Karpas-422 (cell line): Measurements from ENCODE around the gene CERS1. TPM values are rescaled to one million over a fixed set of nuclear protein-coding genes. Genes with fewer than 3 reads are reported as not detected.

Experiments used
- DNase-seq: peaks from one replicate; pipeline ENCODE4 v3.0.0-alpha.2; 2015
- H2AFZ ChIP-seq: fragments of 200-600 bp; sonication (generic); 2 replicates; pipeline ENCODE4 v1.6.1; 2014; ENCODE audit warnings: antibody characterized with exemption, low read length, mixed read lengths
- H3K27ac ChIP-seq: fragments of 200-600 bp; sonication (generic); 2 replicates; pipeline ENCODE4 v1.5.1; 2014; ENCODE audit warnings: mild to moderate bottlenecking, low read length, moderate library complexity
- H3K27me3 ChIP-seq: fragments of 200-600 bp; sonication (generic); 2 replicates; pipeline ENCODE4 v1.6.1; 2014; ENCODE audit warnings: low read length, mixed read lengths
- H3K36me3 ChIP-seq: fragments of 200-600 bp; sonication (generic); 2 replicates; pipeline ENCODE4 v1.6.1; 2014; ENCODE audit warnings: low read length, mixed read lengths; ENCODE audit not compliant: insufficient read depth
- H3K4me1 ChIP-seq: fragments of 200-600 bp; sonication (generic); 2 replicates; pipeline ENCODE4 v1.6.1; 2014; ENCODE audit warnings: mild to moderate bottlenecking, low read length, mixed read lengths
- H3K4me2 ChIP-seq: fragments of 200-600 bp; sonication (generic); 2 replicates; pipeline ENCODE4 v1.6.1; 2014; ENCODE audit warnings: low read length, low read depth, mild to moderate bottlenecking; ENCODE audit not compliant: poor library complexity, severe bottlenecking
- H3K4me3 ChIP-seq: fragments of 200-600 bp; sonication (generic); 2 replicates; pipeline ENCODE4 v1.5.1; 2014; ENCODE audit warnings: mild to moderate bottlenecking, antibody characterized with exemption, low read length, mixed read lengths
- H3K79me2 ChIP-seq: fragments of 200-600 bp; sonication (generic); 2 replicates; pipeline ENCODE4 v1.6.1; 2014; ENCODE audit warnings: mild to moderate bottlenecking, low read length, mixed read lengths
- H3K9ac ChIP-seq: fragments of 200-600 bp; sonication (generic); 2 replicates; pipeline ENCODE4 v1.6.0; 2014; ENCODE audit warnings: low read length
- H3K9me2 ChIP-seq: fragments of 200-600 bp; sonication (generic), shearing (Covaris generic); replicated peaks from 2 replicates; pipeline ENCODE4 v1.6.0; 2014; ENCODE audit warnings: mild to moderate bottlenecking, low read length, moderate library complexity; ENCODE audit not compliant: insufficient read depth
- H3K9me3 ChIP-seq: fragments of 300-700, 200-600 bp; sonication (generic); 2 replicates; pipeline ENCODE4 v1.6.1; 2014; ENCODE audit warnings: low read length, mixed read lengths
- H4K20me1 ChIP-seq: fragments of 200-600 bp; sonication (generic); 2 replicates; pipeline ENCODE4 v1.6.1; 2014; ENCODE audit warnings: mild to moderate bottlenecking, antibody characterized with exemption, low read length, low read depth; ENCODE audit not compliant: insufficient read depth
- total RNA-seq: library from RNA; depleted of rRNA; stranded (reverse); fragments of >200 nt; shearing (Covaris generic); gene quantifications from 2 replicates; pipeline ENCODE4 v1.2.3, GENCODE V29; 2014; ENCODE audit warnings: low replicate concordance

Gene CERS1
- total RNA-seq, 1 experiment from 2014 or later, result not detected

GRCh38 chr19:18866800-18867123 lies 29.2 kb downstream of the CERS1 start:
- peaks cover 21% of the 10 kb centered on the region; the same call in 1 of the 2 replicates for H4K20me1 ChIP-seq
- H3K4me2 ChIP-seq, result no peak overlapping the region
- no peaks in the 10 kb centered on the region for H3K27me3 ChIP-seq
- H3K79me2 ChIP-seq, result peaks cover 15% of the 10 kb centered on the region
- H3K4me1 ChIP-seq, result no peaks in the 10 kb centered on the region
- peaks cover 28% of the 10 kb centered on the region for H3K36me3 ChIP-seq
- no peaks in the 10 kb centered on the region for H3K9me3 ChIP-seq
- H3K4me3 ChIP-seq, result no peak overlapping the region
- H3K27ac ChIP-seq, result no peak overlapping the region
- no peak for DNase-seq
- no peak overlapping the region for H2AFZ ChIP-seq
- H3K9me2 ChIP-seq, result no peaks in the 10 kb centered on the region
- H3K9ac ChIP-seq, result no peak overlapping the region

GRCh38 chr19:18865973-18866799 lies 29.8 kb downstream of the CERS1 start:
- Histone ChIP-seq H4K20me1 (peaks cover 21% of the 10 kb centered on the region; the same call in 1 of the 2 replicates), H2AFZ (no peak overlapping the region)

GRCh38 chr19:18865106-18865972 lies 30.6 kb downstream of the CERS1 start:
- Histone ChIP-seq H3K9ac (no peak overlapping the region), H4K20me1 (peaks cover 21% of the 10 kb centered on the region; the same call in 1 of the 2 replicates), H3K9me3 (no peaks in the 10 kb centered on the region), H3K27me3 (no peaks in the 10 kb centered on the region), H3K36me3 (peaks cover 37% of the 10 kb centered on the region), H3K4me2 (no peak overlapping the region), H3K79me2 (peaks cover 16% of the 10 kb centered on the region), H3K4me3 (no peak overlapping the region), H3K4me1 (peaks cover 13% of the 10 kb centered on the region), H3K27ac (no peak overlapping the region), H2AFZ (no peak overlapping the region), H3K9me2 (no peaks in the 10 kb centered on the region)
- DNase-seq, result no peak

More at GRCh38 chr19:18865973-18866799, 29.8 kb downstream of the CERS1 start:
- Histone ChIP-seq H3K4me3 (no peak overlapping the region), H3K9ac (no peak overlapping the region), H3K9me3 (no peaks in the 10 kb centered on the region), H3K4me2 (no peak overlapping the region), H3K79me2 (peaks cover 16% of the 10 kb centered on the region), H3K9me2 (no peaks in the 10 kb centered on the region), H3K36me3 (peaks cover 30% of the 10 kb centered on the region), H3K27ac (no peak overlapping the region), H3K27me3 (no peaks in the 10 kb centered on the region), H3K4me1 (peaks cover 5% of the 10 kb centered on the region)
- peak; percentile 91 for DNase-seq

GRCh38 chr19:18863843-18864362 lies 32.1 kb downstream of the CERS1 start:
- peaks cover 39% of the 10 kb centered on the region for H3K36me3 ChIP-seq

GRCh38 chr19:18862976-18863842 lies 32.7 kb downstream of the CERS1 start:
- Histone ChIP-seq H3K79me2 (peaks cover 16% of the 10 kb centered on the region), H3K4me1 (peaks cover 25% of the 10 kb centered on the region), H3K4me2 (no peak overlapping the region), H3K27ac (no peak overlapping the region), H3K9me3 (no peaks in the 10 kb centered on the region), H2AFZ (no peak overlapping the region), H3K27me3 (no peaks in the 10 kb centered on the region), H3K4me3 (no peak overlapping the region), H3K9ac (no peak overlapping the region), H3K36me3 (peaks cover 42% of the 10 kb centered on the region), H3K9me2 (no peaks in the 10 kb centered on the region), H4K20me1 (peaks cover 26% of the 10 kb centered on the region; the same call in 1 of the 2 replicates)
- no peak for DNase-seq

More at GRCh38 chr19:18863843-18864362, 32.1 kb downstream of the CERS1 start:
- no peak for DNase-seq
- no peaks in the 10 kb centered on the region for H3K9me3 ChIP-seq
- H3K4me2 ChIP-seq, result no peak overlapping the region
- H3K9ac ChIP-seq, result no peak overlapping the region
- H2AFZ ChIP-seq, result no peak overlapping the region
- peaks cover 16% of the 10 kb centered on the region for H3K79me2 ChIP-seq
- H3K27me3 ChIP-seq, result no peaks in the 10 kb centered on the region
- no peak overlapping the region for H3K4me3 ChIP-seq
- H3K27ac ChIP-seq, result no peak overlapping the region
- H3K9me2 ChIP-seq, result no peaks in the 10 kb centered on the region
- peaks cover 25% of the 10 kb centered on the region for H3K4me1 ChIP-seq
- H4K20me1 ChIP-seq, result peaks cover 24% of the 10 kb centered on the region; the same call in 1 of the 2 replicates

- DNase-seq, result no peak
- Histone ChIP-seq H3K36me3 (peaks cover 32% of the 10 kb centered on the region), H3K27ac (peak overlapping the region; percentile 66; the same call in 1 of the 2 replicates), H3K4me1 (peaks cover 25% of the 10 kb centered on the region), H3K4me2 (no peak overlapping the region), H3K27me3 (no peaks in the 10 kb centered on the region), H3K9me3 (no peaks in the 10 kb centered on the region), H3K4me3 (no peak overlapping the region), H2AFZ (no peak overlapping the region), H3K79me2 (peaks cover 7% of the 10 kb centered on the region), H3K9ac (no peak overlapping the region), H3K9me2 (no peaks in the 10 kb centered on the region), H4K20me1 (peaks cover 16% of the 10 kb centered on the region; the same call in 1 of the 2 replicates)
Observed at GRCh38 chr19:18861917-18862316, 34.0 kb downstream of the CERS1 start.

- Histone ChIP-seq H3K79me2 (0 out of 2 replicates have a peak, but pooled peaks cover 7% of the 10 kb centered on the region), H3K27me3 (no peaks in the 10 kb centered on the region), H3K4me2 (no peak overlapping the region), H3K4me3 (no peak overlapping the region), H3K9ac (no peak overlapping the region), H4K20me1 (peaks cover 15% of the 10 kb centered on the region; the same call in 1 of the 2 replicates), H3K27ac (peak overlapping the region; percentile 66), H3K9me3 (no peaks in the 10 kb centered on the region), H3K4me1 (peaks cover 25% of the 10 kb centered on the region), H3K36me3 (peaks cover 31% of the 10 kb centered on the region), H2AFZ (no peak overlapping the region), H3K9me2 (no peaks in the 10 kb centered on the region)
- peak; percentile 83 for DNase-seq
Observed at GRCh38 chr19:18861235-18861634, 34.7 kb downstream of the CERS1 start.
